PC-9 (cell line): ENCODE data around the gene PNP. TPM values are rescaled to one million over a fixed set of nuclear protein-coding genes. Genes with fewer than 3 reads are reported as not detected.

ENCODE experiments used
- BruUV-seq: library from RNA; stranded (reverse); fragments of 400-500 nt; replicated peaks from 2 replicates; lab custom pipeline; 2021; lab: Mats Ljungman, UMichigan
- CTCF ChIA-PET: fragments of 300-600 bp; sonication (Branson Sonifier 250); formaldehyde crosslinking; loops from one replicate; lab custom pipeline; 2022; ENCODE audit warnings: antibody characterized with exemption; lab: Charles Lee
- POLR2A ChIA-PET: fragments of 300-600 bp; sonication (Branson Sonifier 250); formaldehyde crosslinking; loops from one replicate; lab custom pipeline; 2022; ENCODE audit warnings: antibody characterized with exemption; ENCODE audit not compliant: unreplicated experiment; lab: Charles Lee
- DNase-seq, 2 experiments: peaks; one replicate each; pipeline versions ENCODE4 v3.0.0 to v3.0.0-alpha.2; 2015 to 2022; ENCODE audit warnings: mixed read lengths in 1 of 2
- H2AFZ ChIP-seq: fragments of 200-600 bp; sonication (generic); 2 replicates; pipeline ENCODE4 v1.8.1; 2017; ENCODE audit warnings: antibody characterized with exemption
- H3F3A ChIP-seq: fragments of 200-600 bp; sonication (generic); 2 replicates; pipeline ENCODE4 v1.8.1; 2017; ENCODE audit warnings: antibody characterized with exemption, mild to moderate bottlenecking, low read depth; ENCODE audit not compliant: insufficient read depth
- H3K27ac ChIP-seq: fragments of 200-600 bp; sonication (generic); 2 replicates; pipeline ENCODE4 v1.6.1; 2016; ENCODE audit warnings: mixed run types
- H3K27me3 ChIP-seq: fragments of 200-600 bp; sonication (generic); 2 replicates; pipeline ENCODE4 v1.6.1; 2016; ENCODE audit warnings: low read depth, mixed run types; ENCODE audit not compliant: insufficient read depth
- H3K36me3 ChIP-seq: fragments of 200-600 bp; sonication (generic); 2 replicates; pipeline ENCODE4 v1.6.1; 2016; ENCODE audit warnings: low read depth, mixed run types
- H3K4me1 ChIP-seq: fragments of 200-600 bp; sonication (generic); replicated peaks from 2 replicates; pipeline ENCODE4 v1.6.1; 2016; ENCODE audit warnings: mixed run types; ENCODE audit not compliant: insufficient read depth
- H3K4me2 ChIP-seq: fragments of 200-600 bp; sonication (generic); 2 replicates; pipeline ENCODE4 v1.6.1; 2017; ENCODE audit warnings: mixed run types
- H3K4me3 ChIP-seq: fragments of 200-600 bp; sonication (generic); 2 replicates; pipeline ENCODE4 v1.6.1; 2016; ENCODE audit warnings: mixed run types
- H3K79me2 ChIP-seq: fragments of 200-600 bp; sonication (generic); 2 replicates; pipeline ENCODE4 v1.6.1; 2017; ENCODE audit warnings: low read depth, mixed run types
- H3K9me2 ChIP-seq: fragments of 200-600 bp; sonication (generic); 2 replicates; pipeline ENCODE4 v1.8.1; 2017; ENCODE audit warnings: mild to moderate bottlenecking; ENCODE audit not compliant: insufficient read depth
- H3K9me3 ChIP-seq: fragments of 200-600 bp; sonication (generic); 2 replicates; pipeline ENCODE4 v1.8.1; 2016; ENCODE audit warnings: low read depth; ENCODE audit not compliant: insufficient read depth
- H4K20me1 ChIP-seq: fragments of 200-600 bp; sonication (generic); 2 replicates; pipeline ENCODE4 v1.8.1; 2017; ENCODE audit not compliant: insufficient read depth
- CTCF ChIP-seq: fragments of 200-600 bp; sonication (generic); conservative IDR thresholded peaks from 2 replicates; pipeline ENCODE4 v1.6.1; 2017; ENCODE audit warnings: mixed run types, antibody characterized with exemption, mild to moderate bottlenecking, moderate library complexity
- EZH2 ChIP-seq: fragments of 200-600 bp; sonication (generic); IDR thresholded peaks from 2 replicates; pipeline ENCODE4 v1.8.0; 2017; ENCODE audit warnings: antibody characterized with exemption, low read depth
- intact Hi-C: fragments of 100-400 bp; cut with micrococcal nuclease; formaldehyde crosslinking; loops from one replicate; pipeline ENCODE4 v1.10.0; 2022; ENCODE audit not compliant: unreplicated experiment
- total RNA-seq: library from RNA; stranded (reverse); gene quantifications from 2 replicates; pipeline ENCODE4 v1.2.3, GENCODE V29; 2021

Gene PNP
- total RNA-seq, 1 experiment from 2014 or later: 26.9 TPM

- Histone ChIP-seq H3K27me3 (no peaks in the 10 kb centered on the region), H3K9me2 (no peaks in the 10 kb centered on the region), H3K79me2 (no peaks in the 10 kb centered on the region), H4K20me1 (no peaks in the 10 kb centered on the region), H3K4me2 (no peak overlapping the region), H3K4me3 (no peak overlapping the region), H3K27ac (no peak overlapping the region), H3K9me3 (no peaks in the 10 kb centered on the region), H3F3A (no peaks in the 10 kb centered on the region), H3K4me1 (no peaks in the 10 kb centered on the region; the same call in 1 of the 2 replicates), H2AFZ (no peak overlapping the region; the same call in 1 of the 2 replicates), H3K36me3 (no peaks in the 10 kb centered on the region)
- no peak for DNase-seq
- BruUV-seq: no TSS peak
- POLR2A ChIA-PET: no interaction called here
- CTCF ChIA-PET: no interaction called here
- TF ChIP-seq EZH2 (no peak), CTCF (no peak)
- intact Hi-C loops: no loop called here
These were observed 43.1 kb downstream of the PNP start for GRCh38 chr14:20512177-20512905.

DNA sequence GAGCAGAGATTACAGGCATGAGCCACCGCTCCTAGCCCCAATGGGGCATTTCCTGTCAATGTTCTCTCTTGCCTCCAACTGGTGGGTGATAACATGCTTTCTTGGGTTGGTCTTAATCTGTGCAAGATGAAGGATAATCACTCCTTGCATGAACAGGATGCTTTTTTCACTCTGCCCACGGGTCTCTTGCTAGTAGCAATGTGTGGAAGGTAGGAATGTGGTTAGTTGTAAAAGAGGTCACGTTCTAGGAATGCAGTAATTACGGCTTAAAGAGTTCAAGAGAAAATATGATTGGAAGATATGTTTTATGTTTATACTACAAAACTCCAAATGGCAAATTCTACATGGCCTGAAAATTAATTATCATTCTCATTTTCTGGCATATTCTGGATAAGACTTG is 46.6 kb downstream of the PNP start:
- Histone ChIP-seq H3K9me3 (no peaks in the 10 kb centered on the region), H3K79me2 (no peaks in the 10 kb centered on the region), H3F3A (no peaks in the 10 kb centered on the region), H3K9me2 (no peaks in the 10 kb centered on the region), H3K27ac (no peak overlapping the region), H3K4me2 (no peak overlapping the region), H3K4me1 (no peaks in the 10 kb centered on the region; the same call in 1 of the 2 replicates), H3K27me3 (no peaks in the 10 kb centered on the region), H2AFZ (no peak overlapping the region), H3K4me3 (no peak overlapping the region), H3K36me3 (no peaks in the 10 kb centered on the region), H4K20me1 (no peaks in the 10 kb centered on the region)
- no TSS peak for BruUV-seq
- no peak for DNase-seq
- ChIA-PET CTCF (interaction anchor here (0.6 kb wide), 1 partner anchor 13 kb away, joined by 5 read pairs; no protein-coding TSS in a partner anchor), POLR2A (no interaction called here)
- intact Hi-C loops: no loop called here
- no peak for TF ChIP-seq EZH2
- TF ChIP-seq CTCF: no peak

DNA sequence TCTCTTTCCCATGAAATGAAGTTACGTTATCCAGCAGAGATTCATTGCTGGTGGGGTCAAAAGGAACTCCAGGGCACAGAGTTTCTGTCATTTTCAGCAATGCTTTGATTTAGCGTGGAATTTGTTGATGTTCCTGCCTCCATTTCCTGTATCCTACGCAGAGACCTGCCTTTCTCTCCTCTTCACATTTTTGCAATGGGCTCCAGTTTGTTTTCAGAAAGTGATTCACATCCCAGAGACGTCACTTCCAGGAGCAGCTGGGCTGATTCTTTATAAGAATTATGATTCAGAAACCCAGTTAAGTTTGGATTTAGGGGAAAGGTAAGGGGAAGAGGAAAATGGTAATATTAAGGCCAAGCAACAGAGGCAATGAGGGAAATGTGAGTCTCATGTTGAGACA is 47.7 kb downstream of the PNP start:
- Histone ChIP-seq H3K9me3 (no peaks in the 10 kb centered on the region), H3K27ac (no peak overlapping the region), H3K79me2 (no peaks in the 10 kb centered on the region), H2AFZ (peak overlapping the region; percentile 48; the same call in 1 of the 2 replicates), H3K9me2 (no peaks in the 10 kb centered on the region), H3K4me3 (no peak overlapping the region), H3K36me3 (no peaks in the 10 kb centered on the region), H3K4me1 (no peaks in the 10 kb centered on the region; the same call in 1 of the 2 replicates), H3F3A (no peaks in the 10 kb centered on the region), H4K20me1 (no peaks in the 10 kb centered on the region), H3K4me2 (no peak overlapping the region), H3K27me3 (no peaks in the 10 kb centered on the region)
- TF ChIP-seq CTCF (no peak), EZH2 (no peak)
- ChIA-PET CTCF (no interaction called here), POLR2A (no interaction called here)
- no TSS peak for BruUV-seq
- intact Hi-C loops: no loop called here
- no peak for DNase-seq
